PC-9 (cell line): Measurements from ENCODE around the gene TRABD2B. TPM values are rescaled to one million over a fixed set of nuclear protein-coding genes. Genes with fewer than 3 reads are reported as not detected.

Experiments used
- BruUV-seq: library from RNA; stranded (reverse); fragments of 400-500 nt; replicated peaks from 2 replicates; lab custom pipeline; 2021; lab: Mats Ljungman, UMichigan
- CTCF ChIA-PET: fragments of 300-600 bp; sonication (Branson Sonifier 250); formaldehyde crosslinking; loops from one replicate; lab custom pipeline; 2022; ENCODE audit warnings: antibody characterized with exemption; lab: Charles Lee
- POLR2A ChIA-PET: fragments of 300-600 bp; sonication (Branson Sonifier 250); formaldehyde crosslinking; loops from one replicate; lab custom pipeline; 2022; ENCODE audit warnings: antibody characterized with exemption; ENCODE audit not compliant: unreplicated experiment; lab: Charles Lee
- DNase-seq, 2 experiments: peaks; one replicate each; pipeline versions ENCODE4 v3.0.0 to v3.0.0-alpha.2; 2015 to 2022; ENCODE audit warnings: mixed read lengths in 1 of 2
- H2AFZ ChIP-seq: fragments of 200-600 bp; sonication (generic); 2 replicates; pipeline ENCODE4 v1.8.1; 2017; ENCODE audit warnings: antibody characterized with exemption
- H3F3A ChIP-seq: fragments of 200-600 bp; sonication (generic); 2 replicates; pipeline ENCODE4 v1.8.1; 2017; ENCODE audit warnings: antibody characterized with exemption, mild to moderate bottlenecking, low read depth; ENCODE audit not compliant: insufficient read depth
- H3K27ac ChIP-seq: fragments of 200-600 bp; sonication (generic); 2 replicates; pipeline ENCODE4 v1.6.1; 2016; ENCODE audit warnings: mixed run types
- H3K27me3 ChIP-seq: fragments of 200-600 bp; sonication (generic); 2 replicates; pipeline ENCODE4 v1.6.1; 2016; ENCODE audit warnings: low read depth, mixed run types; ENCODE audit not compliant: insufficient read depth
- H3K36me3 ChIP-seq: fragments of 200-600 bp; sonication (generic); 2 replicates; pipeline ENCODE4 v1.6.1; 2016; ENCODE audit warnings: low read depth, mixed run types
- H3K4me1 ChIP-seq: fragments of 200-600 bp; sonication (generic); replicated peaks from 2 replicates; pipeline ENCODE4 v1.6.1; 2016; ENCODE audit warnings: mixed run types; ENCODE audit not compliant: insufficient read depth
- H3K4me2 ChIP-seq: fragments of 200-600 bp; sonication (generic); 2 replicates; pipeline ENCODE4 v1.6.1; 2017; ENCODE audit warnings: mixed run types
- H3K4me3 ChIP-seq: fragments of 200-600 bp; sonication (generic); 2 replicates; pipeline ENCODE4 v1.6.1; 2016; ENCODE audit warnings: mixed run types
- H3K79me2 ChIP-seq: fragments of 200-600 bp; sonication (generic); 2 replicates; pipeline ENCODE4 v1.6.1; 2017; ENCODE audit warnings: low read depth, mixed run types
- H3K9me2 ChIP-seq: fragments of 200-600 bp; sonication (generic); 2 replicates; pipeline ENCODE4 v1.8.1; 2017; ENCODE audit warnings: mild to moderate bottlenecking; ENCODE audit not compliant: insufficient read depth
- H3K9me3 ChIP-seq: fragments of 200-600 bp; sonication (generic); 2 replicates; pipeline ENCODE4 v1.8.1; 2016; ENCODE audit warnings: low read depth; ENCODE audit not compliant: insufficient read depth
- H4K20me1 ChIP-seq: fragments of 200-600 bp; sonication (generic); 2 replicates; pipeline ENCODE4 v1.8.1; 2017; ENCODE audit not compliant: insufficient read depth
- CTCF ChIP-seq: fragments of 200-600 bp; sonication (generic); conservative IDR thresholded peaks from 2 replicates; pipeline ENCODE4 v1.6.1; 2017; ENCODE audit warnings: mixed run types, antibody characterized with exemption, mild to moderate bottlenecking, moderate library complexity
- EZH2 ChIP-seq: fragments of 200-600 bp; sonication (generic); IDR thresholded peaks from 2 replicates; pipeline ENCODE4 v1.8.0; 2017; ENCODE audit warnings: antibody characterized with exemption, low read depth
- intact Hi-C: fragments of 100-400 bp; cut with micrococcal nuclease; formaldehyde crosslinking; loops from one replicate; pipeline ENCODE4 v1.10.0; 2022; ENCODE audit not compliant: unreplicated experiment
- total RNA-seq: library from RNA; stranded (reverse); gene quantifications from 2 replicates; pipeline ENCODE4 v1.2.3, GENCODE V29; 2021

TRABD2B gene
- total RNA-seq, 1 experiment from 2014 or later: not detected

- no peak overlapping the region for H2AFZ ChIP-seq
- peaks cover 7% of the 10 kb centered on the region; the same call in 1 of the 2 replicates for H3K27me3 ChIP-seq
- H3K4me1 ChIP-seq: no peaks in the 10 kb centered on the region
- no peak overlapping the region for H3K4me2 ChIP-seq
- H3K9me3 ChIP-seq: no peaks in the 10 kb centered on the region
- intact Hi-C loops: no loop called here
- no peaks in the 10 kb centered on the region for H3K79me2 ChIP-seq
- no TSS peak for BruUV-seq
- no peak for TF ChIP-seq EZH2
- TF ChIP-seq CTCF: no peak
- H3K36me3 ChIP-seq: no peaks in the 10 kb centered on the region
- H3K4me3 ChIP-seq: no peak overlapping the region
- ChIA-PET CTCF (no interaction called here), POLR2A (no interaction called here)
- no peak overlapping the region for H3K27ac ChIP-seq
- no peaks in the 10 kb centered on the region for H3F3A ChIP-seq
- no peak for DNase-seq
- no peaks in the 10 kb centered on the region; the same call in 1 of the 2 replicates for H4K20me1 ChIP-seq
- H3K9me2 ChIP-seq: no peaks in the 10 kb centered on the region
These were observed 178.3 kb downstream of the TRABD2B start for GRCh38 chr1:47818682-47819573.

- CTCF ChIA-PET: no interaction called here
- intact Hi-C loops: no loop called here
- Histone ChIP-seq H3K27me3 (peaks cover 7% of the 10 kb centered on the region; the same call in 1 of the 2 replicates), H3F3A (no peaks in the 10 kb centered on the region), H3K27ac (no peak overlapping the region), H3K4me3 (no peak overlapping the region), H3K79me2 (no peaks in the 10 kb centered on the region), H3K36me3 (no peaks in the 10 kb centered on the region), H2AFZ (no peak overlapping the region), H3K4me2 (no peak overlapping the region), H3K9me2 (no peaks in the 10 kb centered on the region), H4K20me1 (no peaks in the 10 kb centered on the region; the same call in 1 of the 2 replicates), H3K9me3 (no peaks in the 10 kb centered on the region), H3K4me1 (no peaks in the 10 kb centered on the region)
- no peak for DNase-seq
- BruUV-seq: no TSS peak
- no peak for TF ChIP-seq CTCF
- no peak for TF ChIP-seq EZH2
- POLR2A ChIA-PET: no interaction called here
These were observed 179.3 kb downstream of the TRABD2B start for GRCh38 chr1:47817861-47818260.

GRCh38 chr1:47816325-47817071 is 180.7 kb downstream of the TRABD2B start:
- Histone ChIP-seq H4K20me1 (no peaks in the 10 kb centered on the region; the same call in 1 of the 2 replicates), H3K4me2 (no peak overlapping the region), H3K9me2 (no peaks in the 10 kb centered on the region), H3K36me3 (no peaks in the 10 kb centered on the region), H3K9me3 (no peaks in the 10 kb centered on the region), H3K27ac (no peak overlapping the region), H3K4me3 (no peak overlapping the region), H3F3A (no peaks in the 10 kb centered on the region), H3K79me2 (no peaks in the 10 kb centered on the region), H3K27me3 (peaks cover 5% of the 10 kb centered on the region; the same call in 1 of the 2 replicates), H2AFZ (no peak overlapping the region), H3K4me1 (no peaks in the 10 kb centered on the region)
- TF ChIP-seq EZH2: no peak
- no peak for TF ChIP-seq CTCF
- BruUV-seq: no TSS peak
- intact Hi-C loops: no loop called here
- CTCF ChIA-PET: no interaction called here
- no peak for DNase-seq
- POLR2A ChIA-PET: no interaction called here
